ENCODE data around the gene PTOV1. TPM values are rescaled to one million over a fixed set of nuclear protein-coding genes. Genes with fewer than 3 reads are reported as not detected.

The PTOV1 gene
- total RNA-seq, 1 experiment from 2014 or later: 114 TPM

GRCh38 chr19:49881672-49882394, 30.9 kb downstream of the PTOV1 start:
- no peak for DNase-seq (ENCODE audit: low read depth, low spot score)
- TF ChIP-seq TCF7L2 (IDR thresholded peaks at IDR 0.05; ENCODE audit: low read depth, low read length) (no peak), SIN3A (IDR thresholded peaks at IDR 0.05; ENCODE audit: borderline replicate concordance, insufficient read depth, low read depth, low read length) (no peak), REST (IDR thresholded peaks at IDR 0.05; ENCODE audit: insufficient read depth in 1 of 2, low read depth in 2 of 2, low read length in 1 of 2) (no peak), CTCF (IDR thresholded peaks at IDR 0.05) (no peak), POLR2AphosphoS5 (IDR thresholded peaks at IDR 0.05; ENCODE audit: low read depth, low read length) (no peak)
- no peaks in the 10 kb centered on the region for H3K36me3 ChIP-seq (ENCODE audit: control insufficient read depth, insufficient read depth, low read length)

GRCh38 chr19:49882643-49883042, 31.7 kb downstream of the PTOV1 start:
- H3K36me3 ChIP-seq (ENCODE audit: control insufficient read depth, insufficient read depth, low read length): no peaks in the 10 kb centered on the region
- in situ Hi-C loops (cut with HindIII; ENCODE audit: low pct_unique_long_range_greater_than_20kb, low sequenced_read_pairs) (no loop called here), intact Hi-C loops (cut with micrococcal nuclease; ENCODE audit: unreplicated experiment) (no loop called here)
- peaks cover 4% of the 10 kb centered on the region for H3K4me1 ChIP-seq (ENCODE audit: control insufficient read depth, insufficient read depth, low read length)
- ATAC-seq: no peak
- POLR2A ChIA-PET: interaction anchor here (0.5 kb wide), 1 partner anchor 47 kb away, joined by 3 read pairs; no protein-coding TSS in a partner anchor
- H3K27me3 ChIP-seq (ENCODE audit: control insufficient read depth, insufficient read depth, low read length): no peaks in the 10 kb centered on the region
- no peaks in the 10 kb centered on the region for H3K9me3 ChIP-seq (ENCODE audit: control insufficient read depth, insufficient read depth, low read depth, low read length)
- H3K27ac ChIP-seq (ENCODE audit: low read length): no peak overlapping the region
- CTCF ChIA-PET: no interaction called here
- H3K4me3 ChIP-seq (ENCODE audit: low read depth in 2 of 2, low read length in 2 of 2): no peak overlapping the region
- no TSS peak for BruUV-seq (replicated peaks)
- no peak for TF ChIP-seq CTCF (IDR thresholded peaks at IDR 0.05)
- TF ChIP-seq REST (IDR thresholded peaks at IDR 0.05; ENCODE audit: insufficient read depth in 1 of 2, low read depth in 2 of 2, low read length in 1 of 2): no peak
- no peak for TF ChIP-seq SIN3A (IDR thresholded peaks at IDR 0.05; ENCODE audit: borderline replicate concordance, insufficient read depth, low read depth, low read length)
- TF ChIP-seq POLR2AphosphoS5 (IDR thresholded peaks at IDR 0.05; ENCODE audit: low read depth, low read length): no peak
- TF ChIP-seq TCF7L2 (IDR thresholded peaks at IDR 0.05; ENCODE audit: low read depth, low read length): no peak
- DNase-seq (ENCODE audit: low read depth, low spot score): no peak

More at GRCh38 chr19:49881672-49882394, 30.9 kb downstream of the PTOV1 start:
- Histone ChIP-seq H3K27ac (ENCODE audit: low read length) (no peak overlapping the region), H3K4me3 (ENCODE audit: low read depth in 2 of 2, low read length in 2 of 2) (no peak overlapping the region), H3K27me3 (ENCODE audit: control insufficient read depth, insufficient read depth, low read length) (no peaks in the 10 kb centered on the region), H3K9me3 (ENCODE audit: control insufficient read depth, insufficient read depth, low read depth, low read length) (no peaks in the 10 kb centered on the region), H3K4me1 (ENCODE audit: control insufficient read depth, insufficient read depth, low read length) (peaks cover 4% of the 10 kb centered on the region)
- CTCF ChIA-PET: no interaction called here
- intact Hi-C loops (cut with micrococcal nuclease; ENCODE audit: unreplicated experiment): no loop called here
- no TSS peak for BruUV-seq (replicated peaks)
- POLR2A ChIA-PET: interaction anchor here (0.5 kb wide), 1 partner anchor 48 kb away, joined by 3 read pairs; no protein-coding TSS in a partner anchor
- in situ Hi-C loops (cut with HindIII; ENCODE audit: low pct_unique_long_range_greater_than_20kb, low sequenced_read_pairs): no loop called here
- ATAC-seq: no peak
